ENCODE data around the gene ELL2. TPM values are rescaled to one million over a fixed set of nuclear protein-coding genes. Genes with fewer than 3 reads are reported as not detected.

The ELL2 gene
- total and polyA plus RNA-seq, 2 of the 13 experiments (the other 11 are each of a cell fraction or from before 2014, with no cell fraction given): 78.9 to 97.1 TPM

GRCh38 chr5:95858661-95859595, 102.7 kb downstream of the ELL2 start (continued):
- TF ChIP-seq KIAA2018 (CRISPR knock-in tag; IDR thresholded peaks at IDR 0.05; ENCODE audit: borderline replicate concordance): no peak
- no peak for TF ChIP-seq ZNF781 (CRISPR knock-in tag; IDR thresholded peaks at IDR 0.05; ENCODE audit: borderline replicate concordance, not compliant biosample characterization)
- TF ChIP-seq CHD2 (IDR thresholded peaks at IDR 0.05; ENCODE audit: low read depth, low read length): no peak
- TF ChIP-seq CENPBD1 (CRISPR knock-in tag; IDR thresholded peaks at IDR 0.05; ENCODE audit: borderline replicate concordance, low read depth): 0 out of 2 replicates have a peak, but pooled peaks have one; percentile 53
- TF ChIP-seq CREBL2 (CRISPR knock-in tag; IDR thresholded peaks at IDR 0.05; ENCODE audit: borderline replicate concordance): no peak
- TF ChIP-seq ZNF382 (CRISPR knock-in tag; IDR thresholded peaks at IDR 0.05; ENCODE audit: borderline replicate concordance): no peak
- peak; percentile 28 to 51; a peak in 2 of 4 replicates for TF ChIP-seq POLR2A (IDR thresholded peaks at IDR 0.05; ENCODE audit: insufficient read depth in 1 of 2, low read depth in 2 of 2, low read length in 2 of 2)
- TF ChIP-seq FOXP1 (IDR thresholded peaks at IDR 0.05): no peak
- TF ChIP-seq FOXP1 (CRISPR knock-in tag; IDR thresholded peaks at IDR 0.05): no peak; the same call in 1 of the 2 replicates
- peak; percentile 93; the same call in 1 of the 2 replicates for TF ChIP-seq BRD4 (CRISPR knock-in tag; IDR thresholded peaks at IDR 0.05)
- TF ChIP-seq SOX6 (IDR thresholded peaks at IDR 0.05): no peak
- peak; percentile 95 for TF ChIP-seq SOX6 (CRISPR knock-in tag; IDR thresholded peaks at IDR 0.05)
- TF ChIP-seq KDM5B (CRISPR knock-in tag; IDR thresholded peaks at IDR 0.05; ENCODE audit: borderline replicate concordance): peak; percentile 80; the same call in 1 of the 2 replicates
- TF ChIP-seq EP300 (IDR thresholded peaks at IDR 0.05; ENCODE audit: low read depth in 2 of 2, low read length in 2 of 2): peak in 1 of 2 experiments; percentile 63; a peak in 1 of 4 replicates
- peak; percentile 43; the same call in 1 of the 2 replicates for TF ChIP-seq EP300 (CRISPR knock-in tag; IDR thresholded peaks at IDR 0.05; ENCODE audit: borderline replicate concordance)
- TF ChIP-seq BHLHE40 (IDR thresholded peaks at IDR 0.05; ENCODE audit: low read length): peak; percentile 75
- TF ChIP-seq ZXDC (CRISPR knock-in tag; IDR thresholded peaks at IDR 0.05): no peak
- peak; percentile 72; the same call in 1 of the 2 replicates for TF ChIP-seq ZNF761 (CRISPR knock-in tag; conservative IDR thresholded peaks at IDR 0.05)

All from HepG2 (cell line).